DMS 273 (cell line): ENCODE data around the gene ATPAF2.
A peak's percentile ranks its signal among the peaks of the same experiment; 100 is the strongest.

Experiments used
- DNase-seq: peaks from one replicate; lab custom pipeline; 2025; ENCODE audit not compliant: unreplicated experiment; lab: John Stamatoyannopoulos, UW

Gene ATPAF2

DNA sequence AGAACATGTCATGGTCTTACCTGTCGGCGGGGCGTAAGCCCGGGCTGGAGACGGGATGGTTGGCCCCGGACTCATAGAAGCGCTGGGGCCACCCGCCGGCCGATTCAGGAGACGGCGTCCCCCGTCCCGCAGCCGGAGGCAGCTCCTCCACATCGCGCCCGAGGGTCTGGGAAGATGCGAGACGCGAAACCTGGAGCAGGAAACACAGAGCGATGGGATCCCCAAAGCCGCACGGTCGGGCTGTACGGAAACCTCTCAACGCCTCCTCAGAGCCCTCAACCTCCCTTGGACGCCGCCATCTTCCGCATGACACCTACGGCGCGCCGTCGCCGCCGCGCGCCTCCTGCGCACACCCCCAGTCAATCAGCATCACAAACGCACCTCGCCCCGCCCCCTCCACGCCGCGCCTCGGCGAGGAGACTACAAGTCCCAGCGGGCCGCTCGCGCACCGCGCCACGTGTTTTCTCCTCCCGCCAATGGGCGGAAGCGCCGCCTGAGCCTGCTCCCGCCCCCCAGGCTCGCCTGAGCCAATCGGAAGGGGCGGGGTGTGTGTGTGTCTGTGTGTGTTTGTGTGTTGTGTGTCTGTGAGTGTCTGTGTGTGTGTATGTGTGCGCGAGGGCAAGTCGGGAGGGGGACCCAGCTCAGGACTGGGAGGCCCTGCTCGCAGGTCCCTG is at the start of gene ATPAF2, which contains the start of gene GID4:
Gene ATPAF2 (minus strand): TSS at position 308 of the 674 bp plus-strand sequence. CDS start 155 bp downstream, at position 153.
Gene GID4 (plus strand): TSS at position 548 of the 674 bp plus-strand sequence. CDS start 57 bp downstream, at position 605.
- peak; percentile 99 for DNase-seq

DNA sequence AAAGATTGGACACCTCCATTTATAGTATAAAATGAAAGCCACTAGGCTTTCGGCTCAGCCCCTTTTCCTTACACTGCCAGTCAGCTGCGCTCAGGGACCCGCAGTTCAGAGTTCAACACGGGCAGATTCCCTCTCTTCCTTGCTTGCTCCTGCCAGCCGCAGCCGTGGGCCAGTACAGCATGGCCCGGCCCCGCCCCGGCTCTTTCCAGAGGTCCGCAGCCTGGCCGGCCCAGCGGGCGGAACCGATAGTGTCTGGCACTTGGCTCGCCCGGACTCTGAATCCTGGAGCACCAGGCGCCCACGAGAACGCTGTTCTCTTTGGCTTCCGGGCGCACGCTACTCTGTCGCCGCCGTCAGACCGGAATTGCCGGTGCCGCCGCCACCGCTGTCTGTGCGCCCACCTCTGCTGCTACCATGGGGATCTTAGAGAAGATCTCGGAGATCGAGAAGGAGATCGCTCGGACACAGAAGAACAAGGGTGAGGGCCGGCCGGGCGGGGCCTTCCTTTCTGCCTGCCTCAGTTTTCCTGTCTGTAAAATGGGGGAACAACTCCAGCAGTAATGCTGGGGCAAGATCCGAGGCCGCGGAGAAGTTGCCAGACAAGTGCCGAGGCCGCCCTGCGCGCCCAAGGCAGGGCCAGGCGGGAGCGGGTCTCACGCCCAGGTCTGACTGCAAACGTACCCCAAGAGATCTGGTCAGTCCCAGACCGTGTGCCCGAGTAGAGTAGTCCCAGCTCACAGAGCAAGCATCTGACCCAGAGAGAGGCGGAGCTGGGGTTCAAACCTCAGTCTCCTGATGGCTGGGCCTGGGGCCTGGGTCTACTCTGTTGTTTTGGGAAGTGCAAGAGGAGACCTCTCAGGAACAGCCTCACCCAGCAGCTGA is 48.9 kb upstream of the ATPAF2 start, which contains the start of gene DRG2:
Gene DRG2 (plus strand): TSS at position 339 of the 882 bp plus-strand sequence. CDS start 76 bp downstream, at position 415.
- peak; percentile 93 for DNase-seq

GRCh38 chr17:18084256-18084655 is 45.3 kb upstream of the ATPAF2 start:
- DNase-seq: no peak

- DNase-seq: no peak
Measured at GRCh38 chr17:18079543-18079942, 40.6 kb upstream of the ATPAF2 start.

DNA sequence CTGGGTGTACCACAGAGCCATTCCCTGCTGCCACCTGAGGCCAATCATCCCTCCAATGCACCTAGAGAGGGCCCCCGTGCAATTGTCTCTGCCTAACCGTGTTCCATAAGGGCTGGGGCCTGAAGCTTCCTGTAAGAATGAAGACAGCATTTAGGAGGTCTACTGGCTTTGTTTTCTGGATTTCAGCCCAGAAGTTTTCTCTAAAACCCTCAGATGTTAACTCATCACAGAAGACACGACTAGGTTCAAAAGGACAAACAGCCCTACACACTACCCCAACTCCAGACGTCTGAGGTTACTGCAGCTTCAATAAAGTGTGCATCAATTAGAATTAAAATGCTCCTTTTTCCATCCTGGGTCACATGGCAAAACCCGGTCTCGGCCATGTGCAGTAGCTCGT is 38.0 kb upstream of the ATPAF2 start:
- DNase-seq: no peak

DNA sequence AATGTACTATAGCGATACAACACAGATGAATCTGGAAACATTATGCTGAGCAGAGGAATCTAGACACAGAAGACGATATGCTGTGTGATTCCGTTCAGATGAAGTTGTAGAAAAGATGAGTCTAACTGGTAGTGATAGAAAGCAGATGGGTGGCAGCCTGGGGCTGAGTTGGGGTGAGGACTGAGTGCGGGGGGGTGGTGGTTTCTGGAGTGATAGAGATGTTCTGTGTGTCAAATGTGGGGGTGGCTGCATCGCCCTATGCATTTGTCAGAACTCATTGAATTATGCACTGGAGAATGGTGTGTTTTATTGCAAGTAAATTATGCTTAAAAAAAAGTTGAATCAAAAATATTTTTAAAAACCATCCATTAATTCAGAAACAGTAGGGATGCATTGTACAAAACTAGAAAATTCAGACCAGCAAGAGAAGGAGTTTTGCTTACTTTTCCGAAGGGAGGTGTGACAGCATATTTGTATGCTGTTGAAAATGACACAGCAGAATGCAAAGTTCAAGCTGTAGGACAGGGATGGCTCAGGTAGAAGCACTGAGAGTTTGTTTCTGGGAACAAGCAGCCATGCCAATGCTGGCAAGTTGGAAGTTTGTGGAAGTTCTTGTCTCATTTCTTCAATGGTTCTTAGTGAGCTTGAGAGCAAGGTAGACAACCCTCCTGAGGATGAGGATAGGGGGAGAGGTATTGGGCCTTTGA is 35.8 kb upstream of the ATPAF2 start:
- no peak for DNase-seq

DNA sequence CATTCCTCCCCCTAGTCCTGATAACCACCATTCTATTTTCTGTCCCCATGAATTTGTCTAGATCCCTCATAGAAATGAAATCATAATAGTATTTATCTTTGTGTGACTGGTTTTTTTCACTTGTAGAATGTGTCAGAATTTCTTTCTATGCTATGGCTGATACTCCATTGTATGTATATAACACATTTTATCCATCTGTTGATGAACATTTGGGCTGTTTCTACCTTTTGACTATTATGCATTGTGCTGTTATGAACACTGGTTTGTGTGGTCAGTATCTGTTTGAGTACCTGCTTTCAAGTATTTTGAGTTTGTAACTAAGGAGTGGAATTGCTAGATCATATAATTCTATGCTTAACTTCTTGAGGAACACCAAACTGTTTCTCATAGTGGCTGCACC is 32.8 kb upstream of the ATPAF2 start:
- DNase-seq: no peak

DNA sequence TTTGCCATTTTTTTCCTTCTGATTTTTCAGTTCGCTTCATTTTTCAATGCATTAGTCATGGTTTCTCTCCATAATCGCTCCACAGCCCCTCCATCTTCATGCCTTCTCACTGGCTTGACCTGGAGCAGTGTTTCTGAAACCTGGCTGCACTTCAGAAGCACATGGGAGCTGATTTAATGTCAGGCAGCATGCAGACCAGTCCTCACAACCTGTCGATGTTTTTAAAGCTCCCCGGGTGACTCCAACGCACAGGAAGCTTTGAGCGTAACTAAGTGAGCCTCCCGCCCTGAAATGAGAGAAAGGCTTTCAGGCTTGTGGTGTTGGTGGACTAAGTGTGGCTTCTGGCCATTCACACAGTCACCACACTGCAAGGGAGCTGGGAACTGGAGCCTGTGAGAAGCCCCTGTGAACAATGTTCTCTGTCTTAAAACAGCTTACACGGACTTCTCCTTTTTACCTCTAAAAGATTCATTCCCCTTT is 31.9 kb upstream of the ATPAF2 start:
- peak; percentile 94 for DNase-seq

DNA sequence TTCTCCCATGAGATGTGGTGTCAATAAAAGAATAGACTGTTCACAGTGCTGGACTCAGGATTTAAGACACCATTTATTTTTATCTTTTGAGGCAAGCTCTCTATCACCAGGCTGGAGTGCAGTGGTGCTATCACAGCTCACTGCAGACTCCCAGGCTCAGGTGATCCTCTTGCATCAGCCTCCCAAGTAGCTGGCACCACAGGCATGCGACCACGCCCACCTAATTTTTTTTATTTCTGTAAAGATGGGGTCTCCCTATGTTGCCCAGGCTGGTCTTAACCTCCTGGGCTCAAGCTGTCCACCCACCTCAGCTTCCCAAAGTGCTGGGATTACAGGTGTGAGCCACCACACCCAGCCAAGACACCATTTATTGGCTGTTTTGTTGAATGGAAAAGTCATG is 30.1 kb upstream of the ATPAF2 start:
- no peak for DNase-seq

DNA sequence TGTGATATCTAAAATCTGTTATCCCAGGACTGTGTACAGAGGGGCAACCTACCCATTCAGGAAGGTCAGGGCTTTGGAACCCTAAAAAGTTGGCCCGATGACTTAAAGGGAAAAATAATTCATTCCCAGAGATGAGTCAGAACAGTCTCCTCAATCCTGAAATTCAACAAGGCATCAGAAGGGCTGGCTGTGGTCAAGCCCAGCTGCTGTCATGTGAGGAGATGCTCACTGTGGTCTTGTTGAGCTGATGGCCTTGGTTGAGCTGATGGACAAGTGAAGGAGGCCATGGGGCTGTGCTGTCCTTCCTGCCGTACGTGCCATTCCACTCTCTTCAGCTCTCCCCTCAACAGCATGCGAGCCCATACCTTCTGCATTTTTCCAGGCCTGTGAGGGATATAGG is 27.9 kb upstream of the ATPAF2 start:
- DNase-seq: no peak

- DNase-seq: no peak
Measured at GRCh38 chr17:18065546-18065945, 26.6 kb upstream of the ATPAF2 start.

DNA sequence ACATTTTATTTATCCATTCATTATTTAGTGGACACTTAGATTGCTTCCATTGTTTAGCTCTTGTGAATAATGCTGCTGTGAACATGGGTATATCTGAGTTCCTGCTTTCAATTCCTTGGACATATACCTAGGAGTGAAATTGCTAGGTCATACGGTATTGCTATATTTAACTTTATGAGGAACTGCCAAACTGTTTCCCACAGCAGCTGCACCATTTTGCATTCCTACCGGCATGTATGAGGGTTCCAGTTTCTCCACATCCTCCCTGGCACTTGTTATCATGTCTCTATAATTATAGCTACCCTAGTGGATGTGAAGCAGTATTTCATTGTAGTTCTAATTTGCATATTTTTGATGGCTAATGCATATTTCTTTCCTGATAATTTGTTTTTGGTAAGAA is 25.1 kb upstream of the ATPAF2 start:
- no peak for DNase-seq

DNA sequence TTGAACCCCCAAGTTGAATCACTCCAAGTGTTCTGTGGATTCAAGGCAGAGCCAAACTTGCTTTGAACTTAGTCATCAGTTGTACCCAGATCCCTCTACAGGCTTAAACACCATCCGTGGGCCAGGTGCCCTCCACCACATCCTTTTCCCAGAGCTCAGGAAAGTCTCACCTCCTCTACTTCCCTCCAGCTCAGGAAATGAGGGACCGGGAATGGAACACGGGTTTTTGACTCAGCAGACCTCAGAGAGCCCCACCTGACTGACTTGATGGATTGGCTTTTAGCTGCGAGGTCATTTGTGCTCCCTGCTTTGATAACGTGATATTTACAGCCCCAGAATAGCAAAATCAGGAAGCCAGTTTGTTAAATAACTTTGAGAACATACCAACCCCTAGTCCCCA is 20.3 kb upstream of the ATPAF2 start:
- DNase-seq: no peak

DNA sequence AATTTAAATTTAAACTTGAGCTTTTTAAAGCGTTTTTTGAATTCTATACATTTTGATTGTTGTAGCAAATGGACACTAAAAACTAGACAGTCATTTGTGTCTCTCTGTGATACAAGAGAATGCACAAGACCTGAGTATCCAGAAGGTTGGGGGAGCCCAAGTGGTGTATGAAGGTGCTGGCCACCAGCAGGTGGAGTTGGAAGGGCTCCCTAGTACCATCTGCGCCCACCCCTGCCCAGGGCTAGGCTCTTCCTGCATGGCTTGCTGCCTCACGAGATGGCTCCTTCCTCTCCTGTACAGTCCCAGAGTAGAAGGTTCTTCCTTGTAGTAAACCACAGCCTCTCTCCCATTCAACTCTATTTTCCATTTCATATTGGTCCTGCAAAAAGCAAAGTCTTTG is 17.2 kb upstream of the ATPAF2 start:
- no peak for DNase-seq

DNA sequence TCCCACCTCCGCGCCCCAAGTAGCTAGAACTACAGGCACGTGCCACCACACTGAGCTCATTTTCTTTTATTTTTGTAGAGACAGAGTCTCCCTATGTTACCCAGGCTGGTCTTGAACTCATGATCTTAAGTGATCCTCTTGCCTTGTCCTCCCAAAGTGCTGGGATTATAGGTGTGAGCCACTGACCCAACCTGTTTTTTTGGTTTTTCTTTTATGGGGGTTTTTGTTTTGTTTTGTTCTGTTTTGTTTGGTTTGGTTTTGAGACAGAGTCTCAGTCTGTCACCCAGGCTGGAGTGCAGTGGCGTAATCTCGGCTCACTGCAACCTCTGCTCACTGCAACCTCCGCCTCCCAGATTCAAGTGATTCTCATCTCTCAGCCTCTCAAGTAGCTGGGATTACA is 16.6 kb upstream of the ATPAF2 start:
- no peak for DNase-seq

- no peak for DNase-seq
Measured at GRCh38 chr17:18045691-18046350, 6.9 kb upstream of the ATPAF2 start.

GRCh38 chr17:18044609-18045008 is 5.6 kb upstream of the ATPAF2 start:
- DNase-seq: no peak

DNA sequence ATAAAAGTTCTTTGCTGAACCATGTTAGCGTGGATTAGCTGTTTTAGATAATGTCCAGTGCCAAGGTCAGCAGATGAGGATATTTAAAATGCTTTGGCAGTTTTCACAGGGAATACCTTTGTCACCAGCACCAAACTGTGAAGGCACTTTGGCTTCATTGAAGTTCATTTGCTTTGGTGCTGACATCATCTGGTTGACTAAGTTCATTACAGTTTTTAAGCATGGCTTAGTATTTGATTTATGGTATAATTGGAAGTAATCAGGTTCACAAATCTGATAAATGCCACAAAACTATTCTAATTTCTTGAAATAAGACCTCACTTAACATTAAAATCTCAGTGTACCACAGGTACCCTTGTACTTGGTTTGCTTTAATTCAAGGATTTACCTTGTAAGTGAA is 4.5 kb upstream of the ATPAF2 start:
- peak; percentile 33 for DNase-seq

- DNase-seq: no peak
Measured at GRCh38 chr17:18042983-18043382, 4.0 kb upstream of the ATPAF2 start.

DNA sequence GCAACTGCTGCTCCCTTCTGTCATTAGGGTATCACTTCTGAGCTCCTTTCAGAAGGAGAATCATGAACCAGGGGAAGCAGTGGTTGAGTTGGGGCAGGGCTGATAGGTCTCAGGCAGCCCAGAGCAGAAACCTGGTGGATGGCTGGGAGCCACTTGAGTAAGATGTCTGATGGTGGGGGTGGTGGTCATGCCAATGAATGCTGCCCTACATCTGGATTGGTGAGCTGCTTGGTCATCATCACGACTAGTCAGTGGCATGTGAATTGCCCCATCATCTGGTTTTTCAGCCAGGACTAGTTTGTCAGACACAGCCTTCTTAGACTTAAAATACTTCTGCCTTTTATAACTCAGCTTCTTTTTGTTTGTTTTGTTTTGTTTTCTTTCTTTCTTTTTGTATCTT is 2.8 kb upstream of the ATPAF2 start:
- DNase-seq: no peak
